ENCODE measurements around the gene KLK15. TPM values are rescaled to one million over a fixed set of nuclear protein-coding genes. Genes with fewer than 3 reads are reported as not detected.
A peak's percentile ranks its signal among the peaks of the same experiment; 100 is the strongest.

Gene KLK15
- total RNA-seq, 2 donors from 2014 or later, result not detected

- peak; percentile 66 for DNase-seq
- Histone ChIP-seq H3K9me3 (ENCODE audit: control insufficient read depth, low read length) (no peaks in the 10 kb centered on the region), H3K4me3 (ENCODE audit: low read length) (no peak overlapping the region), H3K9ac (ENCODE audit: extremely low read depth, low read length, poor library complexity, severe bottlenecking) (no peak overlapping the region), H3K36me3 (ENCODE audit: control insufficient read depth, insufficient read depth, low read length) (peaks cover 64% of the 10 kb centered on the region), H3K27ac (ENCODE audit: low read depth, low read length) (no peak overlapping the region), H3K4me1 (ENCODE audit: control insufficient read depth, insufficient read depth, low read length) (no peaks in the 10 kb centered on the region), H3K27me3 (ENCODE audit: control insufficient read depth, insufficient read depth, low read length, poor library complexity, severe bottlenecking) (no peaks in the 10 kb centered on the region)
- Mint-ChIP-seq H3K27ac (no peak overlapping the region), H3K4me3 (no peak overlapping the region), H3K4me1 (peaks cover 4% of the 10 kb centered on the region), H3K36me3 (ENCODE audit: low read depth) (peaks cover 44% of the 10 kb centered on the region), H3K27me3 (ENCODE audit: insufficient read depth) (no peaks in the 10 kb centered on the region), H3K9me3 (no peaks in the 10 kb centered on the region)
- WGBS, 2 experiments (ENCODE audit: insufficient coverage in 1 of 2, insufficient read length in 1 of 2), result 96 to 98% methylated on average over 16 to 18 of the region's 18 CpGs
- TF ChIP-seq CTCF (conservative IDR thresholded peaks at IDR 0.05), result no peak
Measured at GRCh38 chr19:50797781-50798658, 35.4 kb downstream of the KLK15 start.

DNA sequence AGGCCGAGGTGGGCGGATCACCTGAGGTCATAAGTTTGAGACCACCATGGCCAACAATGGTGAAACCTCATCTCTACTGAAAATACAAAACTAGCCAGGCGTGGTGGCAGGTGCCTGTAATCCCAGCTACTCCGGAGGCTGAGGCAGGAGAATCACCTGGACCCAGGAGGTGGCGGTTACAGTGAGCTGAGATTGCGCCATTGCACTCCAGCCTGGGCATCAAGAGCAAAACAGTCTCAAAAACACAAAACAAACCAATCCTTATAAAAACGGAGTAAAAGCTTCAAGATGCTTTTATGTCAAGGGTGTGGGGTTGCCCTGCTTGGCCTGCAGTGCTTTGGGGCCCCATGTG is 36.0 kb downstream of the KLK15 start:
- Mint-ChIP-seq H3K4me1 (no peaks in the 10 kb centered on the region), H3K4me3 (no peak overlapping the region), H3K9me3 (no peaks in the 10 kb centered on the region), H3K27ac (no peak overlapping the region), H3K27me3 (ENCODE audit: insufficient read depth) (no peaks in the 10 kb centered on the region), H3K36me3 (ENCODE audit: low read depth) (peaks cover 40% of the 10 kb centered on the region)
- Histone ChIP-seq H3K4me1 (ENCODE audit: control insufficient read depth, insufficient read depth, low read length) (no peaks in the 10 kb centered on the region), H3K9me3 (ENCODE audit: control insufficient read depth, low read length) (no peaks in the 10 kb centered on the region), H3K9ac (ENCODE audit: extremely low read depth, low read length, poor library complexity, severe bottlenecking) (no peak overlapping the region), H3K27ac (ENCODE audit: low read depth, low read length) (no peak overlapping the region), H3K36me3 (ENCODE audit: control insufficient read depth, insufficient read depth, low read length) (peaks cover 60% of the 10 kb centered on the region), H3K4me3 (ENCODE audit: low read length) (no peak overlapping the region), H3K27me3 (ENCODE audit: control insufficient read depth, insufficient read depth, low read length, poor library complexity, severe bottlenecking) (no peaks in the 10 kb centered on the region)
- TF ChIP-seq CTCF (conservative IDR thresholded peaks at IDR 0.05), result no peak
- 92 to 98% methylated on average over 4 to 7 of the region's 7 CpGs for WGBS, 2 experiments (ENCODE audit: insufficient coverage in 1 of 2, insufficient read length in 1 of 2)
- no peak for DNase-seq

DNA sequence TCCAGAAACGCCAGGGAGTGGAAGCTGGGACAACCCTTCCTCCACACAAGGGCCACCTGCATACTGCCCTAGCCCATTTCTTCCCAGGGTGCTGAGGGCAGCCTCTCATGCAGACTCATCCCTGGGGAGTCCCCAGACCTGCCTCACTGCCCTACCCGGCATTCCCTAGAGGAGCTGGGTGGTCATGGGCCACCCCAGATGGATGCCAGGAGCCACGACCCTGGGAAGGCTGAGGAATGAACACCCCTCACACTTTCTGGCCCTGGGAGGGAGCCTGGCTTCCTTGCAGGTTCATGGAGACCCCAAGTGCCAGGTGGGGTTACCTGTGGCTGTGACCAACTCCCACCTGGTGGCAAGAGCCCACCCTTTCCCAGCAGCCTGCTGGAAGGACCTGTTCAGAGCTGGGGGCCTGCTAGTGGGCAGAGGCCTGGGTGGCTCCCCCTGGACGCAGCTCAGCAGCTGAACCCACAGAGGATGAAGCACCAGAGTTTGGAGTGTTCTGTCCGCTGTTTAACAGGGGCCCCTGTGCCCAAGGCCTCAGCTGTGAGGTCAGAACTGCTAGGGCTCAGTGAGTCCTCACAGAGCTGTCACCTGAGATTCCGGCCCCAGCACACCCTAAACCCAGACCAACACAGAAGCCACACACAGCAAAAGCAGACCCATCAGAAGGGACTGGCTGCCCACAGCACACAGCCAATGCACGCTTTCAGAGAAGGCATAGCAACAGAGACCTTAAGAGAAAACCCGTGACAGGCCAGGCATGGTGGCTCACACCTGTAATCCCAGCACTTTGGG is 36.5 kb downstream of the KLK15 start:
- Histone ChIP-seq H3K27me3 (ENCODE audit: control insufficient read depth, insufficient read depth, low read length, poor library complexity, severe bottlenecking) (no peaks in the 10 kb centered on the region), H3K9me3 (ENCODE audit: control insufficient read depth, low read length) (no peaks in the 10 kb centered on the region), H3K36me3 (ENCODE audit: control insufficient read depth, insufficient read depth, low read length) (peaks cover 55% of the 10 kb centered on the region), H3K4me3 (ENCODE audit: low read length) (no peak overlapping the region), H3K27ac (ENCODE audit: low read depth, low read length) (no peak overlapping the region), H3K4me1 (ENCODE audit: control insufficient read depth, insufficient read depth, low read length) (no peaks in the 10 kb centered on the region), H3K9ac (ENCODE audit: extremely low read depth, low read length, poor library complexity, severe bottlenecking) (no peak overlapping the region)
- Mint-ChIP-seq H3K36me3 (ENCODE audit: low read depth) (peaks cover 36% of the 10 kb centered on the region), H3K4me1 (no peaks in the 10 kb centered on the region), H3K9me3 (no peaks in the 10 kb centered on the region), H3K27ac (no peak overlapping the region), H3K4me3 (no peak overlapping the region), H3K27me3 (ENCODE audit: insufficient read depth) (no peaks in the 10 kb centered on the region)
- WGBS, 2 experiments (ENCODE audit: insufficient coverage in 1 of 2, insufficient read length in 1 of 2), result 90 to 94% methylated on average over 2 to 8 of the region's 8 CpGs
- no peak for TF ChIP-seq CTCF (conservative IDR thresholded peaks at IDR 0.05)
- DNase-seq, result no peak
